KMS-11 (cell line): ENCODE data around the gene NPAT.

Experiments
- H2AFZ ChIP-seq: fragments of 200-600 bp; sonication (generic); 2 replicates; pipeline ENCODE4 v1.6.1; 2016; ENCODE audit warnings: antibody characterized with exemption, mixed run types, low read depth
- H3K27ac ChIP-seq: fragments of 200-600 bp; sonication (generic); 2 replicates; pipeline ENCODE4 v1.6.1; 2016; ENCODE audit warnings: mild to moderate bottlenecking, mixed run types
- H3K27me3 ChIP-seq: fragments of 200-600 bp; sonication (generic); 2 replicates; pipeline ENCODE4 v1.6.1; 2017; ENCODE audit warnings: mild to moderate bottlenecking, low read depth, mixed run types, moderate library complexity; ENCODE audit not compliant: insufficient read depth
- H3K36me3 ChIP-seq: fragments of 200-600 bp; sonication (generic); 2 replicates; pipeline ENCODE4 v1.6.1; 2017; ENCODE audit warnings: mild to moderate bottlenecking, mixed run types; ENCODE audit not compliant: insufficient read depth
- H3K4me1 ChIP-seq: fragments of 200-600 bp; sonication (generic); 2 replicates; pipeline ENCODE4 v1.6.1; 2016; ENCODE audit warnings: mild to moderate bottlenecking, low read depth, mixed run types; ENCODE audit not compliant: poor library complexity, severe bottlenecking
- H3K4me2 ChIP-seq: fragments of 200-600 bp; sonication (generic); 2 replicates; pipeline ENCODE4 v1.7.0; 2016; ENCODE audit warnings: mild to moderate bottlenecking, mixed run types
- H3K4me3 ChIP-seq: fragments of 200-600 bp; sonication (generic); IDR thresholded peaks from 2 replicates; pipeline ENCODE4 v1.6.1; 2017; ENCODE audit warnings: low read depth, low read length, mixed read lengths; ENCODE audit not compliant: insufficient read depth
- H3K79me2 ChIP-seq: fragments of 200-600 bp; sonication (generic); 2 replicates; pipeline ENCODE4 v1.6.1; 2016; ENCODE audit warnings: low read depth, mixed run types; ENCODE audit not compliant: insufficient read depth
- H3K9ac ChIP-seq: fragments of 200-600 bp; sonication (generic); 2 replicates; pipeline ENCODE4 v1.6.1; 2016; ENCODE audit warnings: mild to moderate bottlenecking, mixed run types
- H4K20me1 ChIP-seq: fragments of 200-600 bp; sonication (generic); 2 replicates; pipeline ENCODE4 v1.6.1; 2016; ENCODE audit warnings: mild to moderate bottlenecking, mixed run types; ENCODE audit not compliant: insufficient read depth
- TF ChIP-seq, protein P1 (sequence below): fragments of 200-600 bp; sonication (generic); conservative IDR thresholded peaks from 2 replicates; pipeline ENCODE4 v1.6.1; 2017; ENCODE audit warnings: low read depth, mild to moderate bottlenecking, antibody characterized with exemption, low read length, moderate library complexity, mixed read lengths

NPAT gene

GRCh38 chr11:108218912-108219783 is 3.3 kb downstream of the NPAT start:
- Histone ChIP-seq H3K4me1 (peaks cover 16% of the 10 kb centered on the region), H3K27ac (no peak overlapping the region), H3K4me3 (no peak overlapping the region), H3K79me2 (peaks cover 63% of the 10 kb centered on the region), H3K9ac (no peak overlapping the region), H3K4me2 (no peak overlapping the region), H3K27me3 (no peaks in the 10 kb centered on the region), H3K36me3 (no peaks in the 10 kb centered on the region), H2AFZ (no peak overlapping the region), H4K20me1 (no peaks in the 10 kb centered on the region)
- TF ChIP-seq, protein P1, sequence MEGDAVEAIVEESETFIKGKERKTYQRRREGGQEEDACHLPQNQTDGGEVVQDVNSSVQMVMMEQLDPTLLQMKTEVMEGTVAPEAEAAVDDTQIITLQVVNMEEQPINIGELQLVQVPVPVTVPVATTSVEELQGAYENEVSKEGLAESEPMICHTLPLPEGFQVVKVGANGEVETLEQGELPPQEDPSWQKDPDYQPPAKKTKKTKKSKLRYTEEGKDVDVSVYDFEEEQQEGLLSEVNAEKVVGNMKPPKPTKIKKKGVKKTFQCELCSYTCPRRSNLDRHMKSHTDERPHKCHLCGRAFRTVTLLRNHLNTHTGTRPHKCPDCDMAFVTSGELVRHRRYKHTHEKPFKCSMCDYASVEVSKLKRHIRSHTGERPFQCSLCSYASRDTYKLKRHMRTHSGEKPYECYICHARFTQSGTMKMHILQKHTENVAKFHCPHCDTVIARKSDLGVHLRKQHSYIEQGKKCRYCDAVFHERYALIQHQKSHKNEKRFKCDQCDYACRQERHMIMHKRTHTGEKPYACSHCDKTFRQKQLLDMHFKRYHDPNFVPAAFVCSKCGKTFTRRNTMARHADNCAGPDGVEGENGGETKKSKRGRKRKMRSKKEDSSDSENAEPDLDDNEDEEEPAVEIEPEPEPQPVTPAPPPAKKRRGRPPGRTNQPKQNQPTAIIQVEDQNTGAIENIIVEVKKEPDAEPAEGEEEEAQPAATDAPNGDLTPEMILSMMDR: no peak

GRCh38 chr11:108218455-108218854 is 4.0 kb downstream of the NPAT start:
- Histone ChIP-seq H3K27me3 (no peaks in the 10 kb centered on the region), H3K9ac (no peak overlapping the region), H3K4me1 (peaks cover 14% of the 10 kb centered on the region), H3K36me3 (no peaks in the 10 kb centered on the region), H3K4me2 (no peak overlapping the region), H2AFZ (no peak overlapping the region), H3K4me3 (no peak overlapping the region), H3K79me2 (peaks cover 59% of the 10 kb centered on the region), H4K20me1 (no peaks in the 10 kb centered on the region), H3K27ac (no peak overlapping the region)
- TF ChIP-seq, protein P1: no peak

DNA sequence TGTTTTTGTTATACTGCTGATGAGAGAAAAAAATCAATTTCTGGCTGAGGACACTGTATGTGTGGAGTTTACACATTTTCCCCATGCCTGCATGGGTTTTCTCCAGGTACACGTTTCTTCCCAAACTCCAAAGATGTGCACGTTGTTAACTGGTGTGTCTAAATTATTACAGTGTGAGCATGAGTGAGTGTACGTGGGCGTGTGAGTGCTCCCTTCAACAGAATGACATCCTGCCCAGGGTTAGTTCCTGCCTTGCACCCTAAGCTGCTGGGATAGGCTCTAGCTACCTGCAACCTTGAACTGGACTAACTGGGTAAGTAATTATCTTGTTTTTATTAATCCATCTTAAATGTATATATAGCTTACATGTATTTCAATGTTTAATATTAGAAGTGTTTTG is 5.5 kb downstream of the NPAT start:
- no peaks in the 10 kb centered on the region for H3K27me3 ChIP-seq
- no peaks in the 10 kb centered on the region for H4K20me1 ChIP-seq
- peaks cover 57% of the 10 kb centered on the region for H3K79me2 ChIP-seq
- H2AFZ ChIP-seq: no peak overlapping the region
- TF ChIP-seq, protein P1: no peak
- no peaks in the 10 kb centered on the region for H3K36me3 ChIP-seq
- H3K9ac ChIP-seq: no peak overlapping the region
- no peak overlapping the region for H3K4me2 ChIP-seq
- H3K4me3 ChIP-seq: no peak overlapping the region
- H3K4me1 ChIP-seq: peaks cover 14% of the 10 kb centered on the region
- no peak overlapping the region for H3K27ac ChIP-seq

DNA sequence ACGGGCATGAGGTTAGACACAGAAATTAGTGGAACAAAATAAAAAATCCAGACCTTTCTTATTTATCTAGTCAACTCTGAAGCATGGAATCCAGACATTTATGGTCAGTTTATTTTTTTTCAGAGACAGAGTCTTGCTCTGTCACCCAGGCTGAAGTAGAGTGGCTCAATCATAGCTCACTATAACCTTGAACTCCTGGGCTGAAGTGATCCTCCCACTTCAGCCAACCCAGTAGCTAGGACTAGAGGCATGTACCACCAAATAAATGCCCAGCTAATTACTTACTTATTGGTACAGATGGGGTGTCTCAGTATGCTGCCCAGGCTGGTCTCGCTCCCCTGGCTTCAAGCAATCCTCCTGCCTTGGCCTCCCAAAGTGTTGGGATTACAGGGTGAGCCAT is 8.7 kb downstream of the NPAT start:
- H3K36me3 ChIP-seq: no peaks in the 10 kb centered on the region
- no peaks in the 10 kb centered on the region for H3K4me1 ChIP-seq
- no peak overlapping the region for H2AFZ ChIP-seq
- no peak overlapping the region for H3K9ac ChIP-seq
- no peak overlapping the region for H3K4me3 ChIP-seq
- H3K79me2 ChIP-seq: peaks cover 26% of the 10 kb centered on the region; the same call in 1 of the 2 replicates
- H3K4me2 ChIP-seq: no peak overlapping the region
- TF ChIP-seq, protein P1: no peak
- H4K20me1 ChIP-seq: no peaks in the 10 kb centered on the region
- no peak overlapping the region for H3K27ac ChIP-seq
- no peaks in the 10 kb centered on the region for H3K27me3 ChIP-seq
